ENCODE results near the gene MLIP. TPM values are rescaled to one million over a fixed set of nuclear protein-coding genes. Genes with fewer than 3 reads are reported as not detected.

The MLIP gene
- total and polyA plus RNA-seq, 4 donors: 2.0 to 6.0 (median 3.2) TPM

- TF ChIP-seq ZBTB33 (IDR thresholded peaks at IDR 0.05): no peak
- no peak for TF ChIP-seq ATF3 (IDR thresholded peaks at IDR 0.05)
- TF ChIP-seq EGR1 (IDR thresholded peaks at IDR 0.05; ENCODE audit: low read depth in 2 of 2): no peak
- no peak for TF ChIP-seq HNF4G (IDR thresholded peaks at IDR 0.05)
These were observed 40.6 kb downstream of the MLIP start (continued) for GRCh38 chr6:54151861-54152260.

GRCh38 chr6:54156650-54157250, 45.5 kb downstream of the MLIP start:
- no peak for DNase-seq (ENCODE audit: low spot score)
- no peak overlapping the region for H3K9ac ChIP-seq (ENCODE audit: low read depth in 1 of 2, low read length in 2 of 2)
- no peak for TF ChIP-seq NR2F2 (IDR thresholded peaks at IDR 0.05)
- TF ChIP-seq HNF4A (conservative IDR thresholded peaks at IDR 0.05): no peak
- TF ChIP-seq GABPA (IDR thresholded peaks at IDR 0.05 in 1 of 2, conservative IDR thresholded peaks at IDR 0.05 in 1 of 2): no peak
- no peak for TF ChIP-seq ZBTB33 (IDR thresholded peaks at IDR 0.05)
- TF ChIP-seq RAD21 (IDR thresholded peaks at IDR 0.05): no peak
- TF ChIP-seq MAX (IDR thresholded peaks at IDR 0.05): no peak
- TF ChIP-seq HNF4G (IDR thresholded peaks at IDR 0.05): no peak
- no peak for TF ChIP-seq RXRA (IDR thresholded peaks at IDR 0.05)
- H3K36me3 ChIP-seq (ENCODE audit: control insufficient read depth in 4 of 4, insufficient read depth in 3 of 4, low read depth in 1 of 4, low read length in 3 of 4): no peaks in the 10 kb centered on the region
- H3K27me3 ChIP-seq (ENCODE audit: control insufficient read depth in 4 of 4, insufficient read depth in 4 of 4, low read length in 3 of 4): no peaks in the 10 kb centered on the region
- no peaks in the 10 kb centered on the region for H3K9me3 ChIP-seq (ENCODE audit: control insufficient read depth in 4 of 4, low read length in 3 of 4)
- H3K4me1 ChIP-seq (ENCODE audit: control insufficient read depth in 4 of 4, insufficient read depth in 4 of 4, low read length in 3 of 4): no peaks in the 10 kb centered on the region
- H3K4me3 ChIP-seq (ENCODE audit: low read depth in 1 of 3, low read length in 3 of 3): no peak overlapping the region
- no peak overlapping the region for H3K27ac ChIP-seq (ENCODE audit: low read depth in 1 of 2, low read length in 2 of 2)

- H3K9ac ChIP-seq (ENCODE audit: low read depth in 1 of 2, low read length in 2 of 2): no peak overlapping the region
- H3K4me3 ChIP-seq (ENCODE audit: low read depth in 1 of 3, low read length in 3 of 3): no peak overlapping the region
- no peaks in the 10 kb centered on the region for H3K36me3 ChIP-seq (ENCODE audit: control insufficient read depth in 4 of 4, insufficient read depth in 3 of 4, low read depth in 1 of 4, low read length in 3 of 4)
- DNase-seq (ENCODE audit: low spot score): no peak
- H3K27me3 ChIP-seq (ENCODE audit: control insufficient read depth in 4 of 4, insufficient read depth in 4 of 4, low read length in 3 of 4): no peaks in the 10 kb centered on the region
- no peaks in the 10 kb centered on the region for H3K9me3 ChIP-seq (ENCODE audit: control insufficient read depth in 4 of 4, low read length in 3 of 4)
- H3K4me1 ChIP-seq (ENCODE audit: control insufficient read depth in 4 of 4, insufficient read depth in 4 of 4, low read length in 3 of 4): no peaks in the 10 kb centered on the region
- H3K27ac ChIP-seq (ENCODE audit: low read depth in 1 of 2, low read length in 2 of 2): no peak overlapping the region
- no peak for TF ChIP-seq CTCF (IDR thresholded peaks at IDR 0.05; ENCODE audit: low read depth, low read length, missing input control)
- TF ChIP-seq NR2F2 (IDR thresholded peaks at IDR 0.05): no peak
- TF ChIP-seq FOXA1 (IDR thresholded peaks at IDR 0.05): no peak
- no peak for TF ChIP-seq JUND (IDR thresholded peaks at IDR 0.05)
- no peak for TF ChIP-seq GABPA (IDR thresholded peaks at IDR 0.05 in 1 of 2, conservative IDR thresholded peaks at IDR 0.05 in 1 of 2)
- no peak for TF ChIP-seq RXRA (IDR thresholded peaks at IDR 0.05)
- TF ChIP-seq ZBTB33 (IDR thresholded peaks at IDR 0.05): no peak
- no peak for TF ChIP-seq TAF1 (conservative IDR thresholded peaks at IDR 0.05)
- no peak for TF ChIP-seq HNF4G (IDR thresholded peaks at IDR 0.05)
- TF ChIP-seq FOXA2 (IDR thresholded peaks at IDR 0.05): no peak
- TF ChIP-seq RAD21 (IDR thresholded peaks at IDR 0.05): no peak
- TF ChIP-seq SP1 (IDR thresholded peaks at IDR 0.05): no peak
- TF ChIP-seq YY1 (IDR thresholded peaks at IDR 0.05): no peak
- TF ChIP-seq ATF3 (IDR thresholded peaks at IDR 0.05): no peak
- TF ChIP-seq MAX (IDR thresholded peaks at IDR 0.05): no peak
These were observed 46.2 kb downstream of the MLIP start for GRCh38 chr6:54157405-54157804.
